K562 (cell line): ENCODE data around the gene NKAPL. TPM values are rescaled to one million over a fixed set of nuclear protein-coding genes. Genes with fewer than 3 reads are reported as not detected.

Source experiments
- FIP1L1 ChIP-seq: fragments of 200-400 bp; formaldehyde crosslinking; IDR thresholded peaks from 2 replicates; pipeline ENCODE4 v1.6.1; 2018; ENCODE audit warnings: mild to moderate bottlenecking, low read depth, low read length; ENCODE audit not compliant: poor library complexity, severe bottlenecking
- GABPB2 ChIP-seq: fragments of 250-450 bp; sonication (Bioruptor Pico); conservative IDR thresholded peaks from 2 replicates; pipeline ENCODE4 v1.5.1; 2021; ENCODE audit warnings: mild to moderate bottlenecking
- NCOA2 ChIP-seq, 2 experiments: fragments of 450-650 bp; IDR thresholded peaks; 2 replicates each; pipeline ENCODE4 v1.6.1; 2018; ENCODE audit warnings: mild to moderate bottlenecking in 2 of 2, moderate library complexity in 1 of 2; ENCODE audit not compliant: partially characterized antibody in 2 of 2
- NCOR1 ChIP-seq: fragments of 450-650 bp; IDR thresholded peaks from 2 replicates; pipeline ENCODE4 v1.6.1; 2016; ENCODE audit warnings: mild to moderate bottlenecking, moderate library complexity
- NFYB ChIP-seq: IDR thresholded peaks from 2 replicates; pipeline ENCODE4 v1.6.1; 2011; ENCODE audit warnings: mild to moderate bottlenecking, moderate library complexity; ENCODE audit not compliant: insufficient read length; ENCODE audit errors: extremely low read depth
- PHF21A ChIP-seq: fragments of 450-650 bp; IDR thresholded peaks from 2 replicates; pipeline ENCODE4 v1.6.1; 2017; ENCODE audit warnings: low read depth, borderline replicate concordance
- RBM14 ChIP-seq: fragments of 200-400 bp; formaldehyde crosslinking; IDR thresholded peaks from 2 replicates; pipeline ENCODE4 v1.6.1; 2018; ENCODE audit warnings: low read depth, mild to moderate bottlenecking, low read length, moderate library complexity, borderline replicate concordance; ENCODE audit not compliant: insufficient read depth
- SIRT6 ChIP-seq: IDR thresholded peaks from one replicate; pipeline ENCODE4 v1.6.1; 2012; ENCODE audit warnings: low read depth, mild to moderate bottlenecking, control low read depth, inconsistent platforms, low read length, moderate library complexity
- TARDBP ChIP-seq: fragments of 450-650 bp; IDR thresholded peaks from 2 replicates; pipeline ENCODE4 v1.6.1; 2016
- TRIM28 ChIP-seq: fragments of 450-650 bp; IDR thresholded peaks from 2 replicates; pipeline ENCODE4 v1.6.1; 2017
- ZKSCAN1 ChIP-seq: fragments of 150-350 bp; IDR thresholded peaks from 2 replicates; pipeline ENCODE4 v1.6.1; 2016; ENCODE audit warnings: low read depth, low read length
- ZNF121 ChIP-seq: sonication (generic); formaldehyde crosslinking; conservative IDR thresholded peaks from 2 replicates; pipeline ENCODE4 v1.8.0; 2022; ENCODE audit warnings: missing genetic modification reagents
- polyA plus RNA-seq, 8 experiments: library from polyadenylated mRNA; depleted of rRNA in 4 of 8; stranded (reverse) in 5 of 8; unstranded in 3 of 8; fragments of >200 nt; fragmentation: Nextera tagmentation in 2 of 8; fragmentation: Illumina TruSeq in 1 of 8; extraction: Ambion mirVana in 2 of 8; extraction: Trizol in 1 of 8; gene quantifications; 2 replicates each; pipeline versions ENCODE4 v1.2.1 to v1.2.3, GENCODE V29; 2011 to 2014; ENCODE audit warnings: inconsistent platforms in 1 of 8, missing spikeins in 1 of 8
- total RNA-seq, 7 experiments: library from RNA; depleted of rRNA in 6 of 7; stranded (reverse); fragments of >200 nt in 6 of 7; fragmentation: Illumina TruSeq in 2 of 7; extraction: Trizol in 2 of 7; gene quantifications; 2 replicates each; pipeline versions ENCODE4 v1.2.1 to v1.2.3, GENCODE V29; 2011 to 2021; ENCODE audit warnings: low replicate concordance in 1 of 7
- TF ChIP-seq, protein P1 (sequence below), 3 experiments: fragments of 200-800 bp in 1 of 3; sonication (Bioruptor generic) in 1 of 3; sonication (generic) in 1 of 3; formaldehyde crosslinking in 1 of 3; IDR thresholded peaks; 2 replicates each; pipeline versions ENCODE4 v1.6.1 to v1.8.0; 2016 to 2022; ENCODE audit warnings: mild to moderate bottlenecking in 2 of 3, missing compliant biosample characterization in 2 of 3, missing genetic modification characterization in 2 of 3, missing genetic modification reagents in 1 of 3
- TF ChIP-seq, protein P2 (sequence below): fragments of 250-450 bp; sonication (Bioruptor Pico); IDR thresholded peaks from 2 replicates; pipeline ENCODE4 v1.8.0; 2022; ENCODE audit warnings: moderate library complexity, mild to moderate bottlenecking, inconsistent platforms
- TF ChIP-seq, protein P3 (sequence below): fragments of 450-650 bp; IDR thresholded peaks from 2 replicates; pipeline ENCODE4 v1.7.0; 2016; ENCODE audit warnings: borderline replicate concordance
- TF ChIP-seq, protein P4 (sequence below): sonication (generic); formaldehyde crosslinking; IDR thresholded peaks from 2 replicates; pipeline ENCODE4 v1.8.1; 2023; ENCODE audit warnings: mild to moderate bottlenecking, missing genetic modification reagents
- TF ChIP-seq, protein P5 (sequence below): fragments of 250-450 bp; sonication (Bioruptor Pico); IDR thresholded peaks from 2 replicates; pipeline ENCODE4 v1.8.0; 2021; ENCODE audit warnings: borderline replicate concordance, mild to moderate bottlenecking, moderate library complexity; ENCODE audit not compliant: poor library complexity, severe bottlenecking
- TF ChIP-seq, protein P6 (sequence below), 2 experiments: fragments of 450-650 bp in 1 of 2; IDR thresholded peaks; 2 replicates each; pipeline ENCODE4 v1.6.1; 2011 to 2017; ENCODE audit warnings: low read depth in 2 of 2, antibody characterized with exemption in 1 of 2, borderline replicate concordance in 1 of 2, low read length in 1 of 2, mild to moderate bottlenecking in 1 of 2, mixed read lengths in 1 of 2; ENCODE audit not compliant: control insufficient read depth in 1 of 2

Gene NKAPL
- total and polyA plus RNA-seq, 9 of the 15 experiments (the other 6 are each of a cell fraction or from before 2014, with no cell fraction given): not detected

DNA sequence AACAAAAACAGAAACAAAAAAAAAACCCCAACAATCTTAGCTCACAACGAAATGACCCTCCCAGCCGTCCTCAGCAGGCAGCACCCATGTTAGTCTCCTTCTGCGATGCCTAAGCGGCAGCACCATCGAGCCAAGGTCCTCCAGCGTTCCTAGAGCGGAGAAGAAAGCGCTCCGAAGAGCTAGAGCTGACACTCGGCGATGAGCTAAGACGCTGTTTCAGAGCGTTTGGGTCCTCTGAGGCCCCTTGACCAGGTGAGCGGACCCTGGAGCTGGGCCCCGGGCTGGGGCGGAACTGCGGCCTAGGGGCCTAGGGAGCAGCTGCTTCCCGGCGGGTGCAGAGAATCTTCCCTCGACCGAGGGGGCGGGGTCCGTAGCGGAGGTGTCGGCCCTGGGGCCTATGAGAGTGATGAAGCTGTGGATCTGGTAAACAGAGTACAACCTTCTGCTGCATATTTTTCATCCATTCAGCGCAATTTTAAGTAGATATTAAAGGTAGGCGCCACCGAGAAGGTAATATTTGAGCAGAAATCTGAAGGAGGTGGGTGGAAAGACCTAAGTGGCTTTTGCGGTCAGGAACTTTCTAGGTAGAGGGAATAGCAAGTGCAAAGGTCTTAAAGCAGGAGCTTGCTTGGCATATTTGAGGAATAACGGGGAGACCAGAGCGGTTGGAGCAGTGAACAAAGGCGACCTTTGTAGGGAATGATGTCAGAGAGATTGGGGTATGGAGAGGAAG lies 8.0 kb downstream of the NKAPL start, which contains the start of gene ZSCAN26 (continued):
- TF ChIP-seq SIRT6 (no peak), PHF21A (no peak), RBM14 (no peak), NFYB (no peak), FIP1L1 (no peak), ZKSCAN1 (peak; percentile 65; the same call in 1 of the 2 replicates), NCOA2 (IDR thresholded peaks at IDR 0.05; ENCODE audit: partially characterized antibody in 2 of 2) (no peak), TARDBP (no peak), TRIM28 (peak; percentile 28; the same call in 1 of the 2 replicates), GABPB2 (no peak; the same call in 1 of the 2 replicates), ZNF121 (CRISPR knock-in tag) (no peak), NCOR1 (0 out of 2 replicates have a peak, but pooled peaks have one; percentile 1)
- TF ChIP-seq, protein P1, sequence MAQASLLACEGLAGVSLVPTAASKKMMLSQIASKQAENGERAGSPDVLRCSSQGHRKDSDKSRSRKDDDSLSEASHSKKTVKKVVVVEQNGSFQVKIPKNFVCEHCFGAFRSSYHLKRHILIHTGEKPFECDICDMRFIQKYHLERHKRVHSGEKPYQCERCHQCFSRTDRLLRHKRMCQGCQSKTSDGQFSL (CRISPR knock-in tag; IDR thresholded peaks at IDR 0.05): no peak
- TF ChIP-seq, protein P1 (tag; IDR thresholded peaks at IDR 0.05): no peak
- TF ChIP-seq, protein P2, sequence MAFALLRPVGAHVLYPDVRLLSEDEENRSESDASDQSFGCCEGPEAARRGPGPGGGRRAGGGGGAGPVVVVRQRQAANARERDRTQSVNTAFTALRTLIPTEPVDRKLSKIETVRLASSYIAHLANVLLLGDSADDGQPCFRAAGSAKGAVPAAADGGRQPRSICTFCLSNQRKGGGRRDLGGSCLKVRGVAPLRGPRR (CRISPR knock-in tag): no peak
- TF ChIP-seq, protein P3, sequence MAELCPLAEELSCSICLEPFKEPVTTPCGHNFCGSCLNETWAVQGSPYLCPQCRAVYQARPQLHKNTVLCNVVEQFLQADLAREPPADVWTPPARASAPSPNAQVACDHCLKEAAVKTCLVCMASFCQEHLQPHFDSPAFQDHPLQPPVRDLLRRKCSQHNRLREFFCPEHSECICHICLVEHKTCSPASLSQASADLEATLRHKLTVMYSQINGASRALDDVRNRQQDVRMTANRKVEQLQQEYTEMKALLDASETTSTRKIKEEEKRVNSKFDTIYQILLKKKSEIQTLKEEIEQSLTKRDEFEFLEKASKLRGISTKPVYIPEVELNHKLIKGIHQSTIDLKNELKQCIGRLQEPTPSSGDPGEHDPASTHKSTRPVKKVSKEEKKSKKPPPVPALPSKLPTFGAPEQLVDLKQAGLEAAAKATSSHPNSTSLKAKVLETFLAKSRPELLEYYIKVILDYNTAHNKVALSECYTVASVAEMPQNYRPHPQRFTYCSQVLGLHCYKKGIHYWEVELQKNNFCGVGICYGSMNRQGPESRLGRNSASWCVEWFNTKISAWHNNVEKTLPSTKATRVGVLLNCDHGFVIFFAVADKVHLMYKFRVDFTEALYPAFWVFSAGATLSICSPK: 0 out of 2 replicates have a peak, but pooled peaks have one; percentile 85
- TF ChIP-seq, protein P4, sequence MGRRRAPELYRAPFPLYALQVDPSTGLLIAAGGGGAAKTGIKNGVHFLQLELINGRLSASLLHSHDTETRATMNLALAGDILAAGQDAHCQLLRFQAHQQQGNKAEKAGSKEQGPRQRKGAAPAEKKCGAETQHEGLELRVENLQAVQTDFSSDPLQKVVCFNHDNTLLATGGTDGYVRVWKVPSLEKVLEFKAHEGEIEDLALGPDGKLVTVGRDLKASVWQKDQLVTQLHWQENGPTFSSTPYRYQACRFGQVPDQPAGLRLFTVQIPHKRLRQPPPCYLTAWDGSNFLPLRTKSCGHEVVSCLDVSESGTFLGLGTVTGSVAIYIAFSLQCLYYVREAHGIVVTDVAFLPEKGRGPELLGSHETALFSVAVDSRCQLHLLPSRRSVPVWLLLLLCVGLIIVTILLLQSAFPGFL (CRISPR knock-in tag): no peak
- TF ChIP-seq, protein P5, sequence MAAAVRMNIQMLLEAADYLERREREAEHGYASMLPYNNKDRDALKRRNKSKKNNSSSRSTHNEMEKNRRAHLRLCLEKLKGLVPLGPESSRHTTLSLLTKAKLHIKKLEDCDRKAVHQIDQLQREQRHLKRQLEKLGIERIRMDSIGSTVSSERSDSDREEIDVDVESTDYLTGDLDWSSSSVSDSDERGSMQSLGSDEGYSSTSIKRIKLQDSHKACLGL (CRISPR knock-in tag): no peak
- TF ChIP-seq, protein P6, sequence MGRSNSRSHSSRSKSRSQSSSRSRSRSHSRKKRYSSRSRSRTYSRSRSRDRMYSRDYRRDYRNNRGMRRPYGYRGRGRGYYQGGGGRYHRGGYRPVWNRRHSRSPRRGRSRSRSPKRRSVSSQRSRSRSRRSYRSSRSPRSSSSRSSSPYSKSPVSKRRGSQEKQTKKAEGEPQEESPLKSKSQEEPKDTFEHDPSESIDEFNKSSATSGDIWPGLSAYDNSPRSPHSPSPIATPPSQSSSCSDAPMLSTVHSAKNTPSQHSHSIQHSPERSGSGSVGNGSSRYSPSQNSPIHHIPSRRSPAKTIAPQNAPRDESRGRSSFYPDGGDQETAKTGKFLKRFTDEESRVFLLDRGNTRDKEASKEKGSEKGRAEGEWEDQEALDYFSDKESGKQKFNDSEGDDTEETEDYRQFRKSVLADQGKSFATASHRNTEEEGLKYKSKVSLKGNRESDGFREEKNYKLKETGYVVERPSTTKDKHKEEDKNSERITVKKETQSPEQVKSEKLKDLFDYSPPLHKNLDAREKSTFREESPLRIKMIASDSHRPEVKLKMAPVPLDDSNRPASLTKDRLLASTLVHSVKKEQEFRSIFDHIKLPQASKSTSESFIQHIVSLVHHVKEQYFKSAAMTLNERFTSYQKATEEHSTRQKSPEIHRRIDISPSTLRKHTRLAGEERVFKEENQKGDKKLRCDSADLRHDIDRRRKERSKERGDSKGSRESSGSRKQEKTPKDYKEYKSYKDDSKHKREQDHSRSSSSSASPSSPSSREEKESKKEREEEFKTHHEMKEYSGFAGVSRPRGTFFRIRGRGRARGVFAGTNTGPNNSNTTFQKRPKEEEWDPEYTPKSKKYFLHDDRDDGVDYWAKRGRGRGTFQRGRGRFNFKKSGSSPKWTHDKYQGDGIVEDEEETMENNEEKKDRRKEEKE (IDR thresholded peaks at IDR 0.05; ENCODE audit: borderline replicate concordance in 1 of 2, control insufficient read depth in 1 of 2, low read depth in 2 of 2, low read length in 1 of 2): no peak
